GM21737 (cell line): ENCODE data around the gene DNAJC18.

Source experiments
- ATAC-seq: cut with Tn5 transposase; IDR thresholded peaks from one replicate; pipeline ENCODE4 v1.9.1; 2021; ENCODE audit warnings: mild to moderate bottlenecking, moderate library complexity; ENCODE audit not compliant: unreplicated experiment

The DNAJC18 gene

GRCh38 chr5:139374909-139375308 lies 64.4 kb downstream of the DNAJC18 start:
- ATAC-seq: no peak

GRCh38 chr5:139371482-139372435 lies 67.6 kb downstream of the DNAJC18 start:
- ATAC-seq: no peak

GRCh38 chr5:139369181-139369580 lies 70.1 kb downstream of the DNAJC18 start:
- ATAC-seq: no peak

- ATAC-seq: no peak
These were observed 70.7 kb downstream of the DNAJC18 start for GRCh38 chr5:139368613-139369012.

GRCh38 chr5:139364466-139364865 lies 74.9 kb downstream of the DNAJC18 start:
- ATAC-seq: no peak

GRCh38 chr5:139363937-139364336 lies 75.4 kb downstream of the DNAJC18 start:
- ATAC-seq: no peak

- no peak for ATAC-seq
These were observed 77.4 kb downstream of the DNAJC18 start for GRCh38 chr5:139361835-139362429.

GRCh38 chr5:139360384-139360783 lies 78.9 kb downstream of the DNAJC18 start:
- ATAC-seq: no peak
